Karpas-422 (cell line): ENCODE data around the gene OTUB2. TPM values are rescaled to one million over a fixed set of nuclear protein-coding genes. Genes with fewer than 3 reads are reported as not detected.
A peak's percentile ranks its signal among the peaks of the same experiment; 100 is the strongest.

ENCODE experiments used
- DNase-seq: peaks from one replicate; pipeline ENCODE4 v3.0.0-alpha.2; 2015
- H2AFZ ChIP-seq: fragments of 200-600 bp; sonication (generic); 2 replicates; pipeline ENCODE4 v1.6.1; 2014; ENCODE audit warnings: antibody characterized with exemption, low read length, mixed read lengths
- H3K27ac ChIP-seq: fragments of 200-600 bp; sonication (generic); 2 replicates; pipeline ENCODE4 v1.5.1; 2014; ENCODE audit warnings: mild to moderate bottlenecking, low read length, moderate library complexity
- H3K27me3 ChIP-seq: fragments of 200-600 bp; sonication (generic); 2 replicates; pipeline ENCODE4 v1.6.1; 2014; ENCODE audit warnings: low read length, mixed read lengths
- H3K36me3 ChIP-seq: fragments of 200-600 bp; sonication (generic); 2 replicates; pipeline ENCODE4 v1.6.1; 2014; ENCODE audit warnings: low read length, mixed read lengths; ENCODE audit not compliant: insufficient read depth
- H3K4me1 ChIP-seq: fragments of 200-600 bp; sonication (generic); 2 replicates; pipeline ENCODE4 v1.6.1; 2014; ENCODE audit warnings: mild to moderate bottlenecking, low read length, mixed read lengths
- H3K4me2 ChIP-seq: fragments of 200-600 bp; sonication (generic); 2 replicates; pipeline ENCODE4 v1.6.1; 2014; ENCODE audit warnings: low read length, low read depth, mild to moderate bottlenecking; ENCODE audit not compliant: poor library complexity, severe bottlenecking
- H3K4me3 ChIP-seq: fragments of 200-600 bp; sonication (generic); 2 replicates; pipeline ENCODE4 v1.5.1; 2014; ENCODE audit warnings: mild to moderate bottlenecking, antibody characterized with exemption, low read length, mixed read lengths
- H3K79me2 ChIP-seq: fragments of 200-600 bp; sonication (generic); 2 replicates; pipeline ENCODE4 v1.6.1; 2014; ENCODE audit warnings: mild to moderate bottlenecking, low read length, mixed read lengths
- H3K9ac ChIP-seq: fragments of 200-600 bp; sonication (generic); 2 replicates; pipeline ENCODE4 v1.6.0; 2014; ENCODE audit warnings: low read length
- H3K9me2 ChIP-seq: fragments of 200-600 bp; sonication (generic), shearing (Covaris generic); replicated peaks from 2 replicates; pipeline ENCODE4 v1.6.0; 2014; ENCODE audit warnings: mild to moderate bottlenecking, low read length, moderate library complexity; ENCODE audit not compliant: insufficient read depth
- H3K9me3 ChIP-seq: fragments of 300-700, 200-600 bp; sonication (generic); 2 replicates; pipeline ENCODE4 v1.6.1; 2014; ENCODE audit warnings: low read length, mixed read lengths
- H4K20me1 ChIP-seq: fragments of 200-600 bp; sonication (generic); 2 replicates; pipeline ENCODE4 v1.6.1; 2014; ENCODE audit warnings: mild to moderate bottlenecking, antibody characterized with exemption, low read length, low read depth; ENCODE audit not compliant: insufficient read depth
- total RNA-seq: library from RNA; depleted of rRNA; stranded (reverse); fragments of >200 nt; shearing (Covaris generic); gene quantifications from 2 replicates; pipeline ENCODE4 v1.2.3, GENCODE V29; 2014; ENCODE audit warnings: low replicate concordance

The OTUB2 gene
- total RNA-seq, 1 experiment from 2014 or later = not detected

- no peak overlapping the region for H3K27ac ChIP-seq
- H3K4me1 ChIP-seq = no peaks in the 10 kb centered on the region
- H3K9me2 ChIP-seq = no peaks in the 10 kb centered on the region
- H3K79me2 ChIP-seq = no peaks in the 10 kb centered on the region
- no peak overlapping the region for H3K4me3 ChIP-seq
- H3K27me3 ChIP-seq = no peaks in the 10 kb centered on the region
- H3K4me2 ChIP-seq = no peak overlapping the region
- no peak for DNase-seq
- no peak overlapping the region for H3K9ac ChIP-seq
- no peaks in the 10 kb centered on the region for H3K9me3 ChIP-seq
- no peaks in the 10 kb centered on the region for H3K36me3 ChIP-seq
- H2AFZ ChIP-seq = no peak overlapping the region
- H4K20me1 ChIP-seq = peaks cover 7% of the 10 kb centered on the region; the same call in 1 of the 2 replicates
Observed at GRCh38 chr14:93999573-93999972, 26.6 kb upstream of the OTUB2 start.

DNA sequence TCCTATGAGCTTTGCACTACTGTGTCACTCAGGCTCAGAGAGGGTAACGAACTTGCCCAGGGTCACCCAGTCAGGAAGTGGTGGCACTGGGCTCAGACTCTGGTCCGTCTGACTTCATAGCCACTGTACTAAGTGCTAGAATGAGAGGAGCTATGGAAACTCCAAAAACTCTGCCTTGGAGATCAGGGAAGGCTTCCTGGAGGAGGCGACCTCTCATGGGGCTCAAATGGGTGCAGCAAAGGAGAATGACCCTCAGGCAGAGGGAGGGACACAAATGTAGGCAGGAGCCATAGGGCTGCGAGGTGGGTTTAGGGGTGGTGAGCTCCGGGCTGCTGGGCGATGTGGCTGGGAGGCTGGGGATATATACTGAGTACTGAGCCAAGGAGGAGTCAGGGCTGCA is 25.9 kb upstream of the OTUB2 start:
- H3K9ac ChIP-seq = no peak overlapping the region

DNA sequence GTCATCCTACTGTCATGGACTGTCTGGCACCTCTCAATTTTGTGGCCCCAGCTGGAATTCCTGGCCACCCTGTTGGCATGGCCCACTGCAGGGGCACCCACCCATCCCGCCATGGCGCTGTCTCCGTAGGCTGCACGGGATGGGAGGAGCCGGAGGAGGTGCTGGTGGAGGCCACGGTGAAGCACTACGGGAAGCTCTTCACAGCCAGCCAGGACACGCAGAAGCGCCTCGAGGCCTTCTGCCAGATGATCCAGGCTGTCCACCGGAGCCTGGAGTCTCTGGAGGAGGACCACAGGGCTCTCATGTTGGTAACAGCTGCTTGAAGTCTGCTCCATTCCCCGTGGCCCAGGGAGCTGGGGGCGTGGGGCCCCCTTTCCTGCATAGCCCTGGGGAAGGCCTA is 25.1 kb upstream of the OTUB2 start:
- no peak overlapping the region for H3K4me3 ChIP-seq
- H3K9me2 ChIP-seq = no peaks in the 10 kb centered on the region
- peaks cover 12% of the 10 kb centered on the region; the same call in 1 of the 2 replicates for H4K20me1 ChIP-seq
- no peak overlapping the region for H3K27ac ChIP-seq
- H3K4me1 ChIP-seq = no peaks in the 10 kb centered on the region
- H3K9ac ChIP-seq = no peak overlapping the region
- DNase-seq = no peak
- no peak overlapping the region for H2AFZ ChIP-seq
- H3K36me3 ChIP-seq = no peaks in the 10 kb centered on the region
- H3K9me3 ChIP-seq = no peaks in the 10 kb centered on the region
- H3K27me3 ChIP-seq = no peaks in the 10 kb centered on the region
- H3K4me2 ChIP-seq = no peak overlapping the region
- no peaks in the 10 kb centered on the region for H3K79me2 ChIP-seq

More for the DNA sequence above, 25.9 kb upstream of the OTUB2 start:
- Histone ChIP-seq H3K4me3 (no peak overlapping the region), H3K4me1 (no peaks in the 10 kb centered on the region), H3K27ac (no peak overlapping the region), H3K27me3 (no peaks in the 10 kb centered on the region), H3K9me3 (no peaks in the 10 kb centered on the region), H3K36me3 (no peaks in the 10 kb centered on the region), H3K79me2 (no peaks in the 10 kb centered on the region), H3K4me2 (no peak overlapping the region), H4K20me1 (peaks cover 12% of the 10 kb centered on the region; the same call in 1 of the 2 replicates), H3K9me2 (no peaks in the 10 kb centered on the region), H2AFZ (no peak overlapping the region)
- DNase-seq = no peak

- Histone ChIP-seq H3K4me1 (no peaks in the 10 kb centered on the region), H3K9me2 (no peaks in the 10 kb centered on the region), H3K27ac (no peak overlapping the region), H3K4me3 (no peak overlapping the region), H4K20me1 (peaks cover 12% of the 10 kb centered on the region; the same call in 1 of the 2 replicates), H3K27me3 (no peaks in the 10 kb centered on the region), H3K4me2 (no peak overlapping the region), H3K9me3 (no peaks in the 10 kb centered on the region), H3K36me3 (no peaks in the 10 kb centered on the region), H3K9ac (no peak overlapping the region), H2AFZ (no peak overlapping the region), H3K79me2 (no peaks in the 10 kb centered on the region)
- peak; percentile 88 for DNase-seq
Observed at GRCh38 chr14:94001501-94002396, 24.4 kb upstream of the OTUB2 start.

GRCh38 chr14:94003397-94003796 is 22.7 kb upstream of the OTUB2 start:
- Histone ChIP-seq H3K36me3 (no peaks in the 10 kb centered on the region), H3K4me2 (no peak overlapping the region), H3K9me3 (no peaks in the 10 kb centered on the region), H3K27ac (no peak overlapping the region), H3K9me2 (no peaks in the 10 kb centered on the region), H3K9ac (no peak overlapping the region), H2AFZ (no peak overlapping the region), H3K79me2 (no peaks in the 10 kb centered on the region), H3K4me1 (no peaks in the 10 kb centered on the region), H4K20me1 (peaks cover 4% of the 10 kb centered on the region; the same call in 1 of the 2 replicates), H3K27me3 (no peaks in the 10 kb centered on the region), H3K4me3 (no peak overlapping the region)
- no peak for DNase-seq

GRCh38 chr14:94004015-94004414 is 22.1 kb upstream of the OTUB2 start:
- Histone ChIP-seq H3K4me2 (no peak overlapping the region), H3K9me3 (no peaks in the 10 kb centered on the region), H3K4me3 (no peak overlapping the region), H3K36me3 (no peaks in the 10 kb centered on the region), H3K9me2 (no peaks in the 10 kb centered on the region), H3K79me2 (no peaks in the 10 kb centered on the region), H3K27ac (no peak overlapping the region), H3K4me1 (no peaks in the 10 kb centered on the region), H2AFZ (no peak overlapping the region), H3K27me3 (no peaks in the 10 kb centered on the region), H4K20me1 (0 out of 2 replicates have a peak, but pooled peaks cover 4% of the 10 kb centered on the region), H3K9ac (no peak overlapping the region)
- no peak for DNase-seq

GRCh38 chr14:94005324-94006073 is 20.6 kb upstream of the OTUB2 start:
- no peaks in the 10 kb centered on the region for H3K27me3 ChIP-seq
- 0 out of 2 replicates have a peak, but pooled peaks cover 4% of the 10 kb centered on the region for H4K20me1 ChIP-seq
- H3K9me2 ChIP-seq = no peaks in the 10 kb centered on the region
- H3K36me3 ChIP-seq = no peaks in the 10 kb centered on the region
- no peak overlapping the region for H3K4me2 ChIP-seq
- no peaks in the 10 kb centered on the region for H3K4me1 ChIP-seq
- no peak overlapping the region for H3K27ac ChIP-seq
- no peak overlapping the region for H3K9ac ChIP-seq
- peak; percentile 83 for DNase-seq
- H3K4me3 ChIP-seq = no peak overlapping the region
- H2AFZ ChIP-seq = no peak overlapping the region
- no peaks in the 10 kb centered on the region for H3K9me3 ChIP-seq
- no peaks in the 10 kb centered on the region for H3K79me2 ChIP-seq

DNA sequence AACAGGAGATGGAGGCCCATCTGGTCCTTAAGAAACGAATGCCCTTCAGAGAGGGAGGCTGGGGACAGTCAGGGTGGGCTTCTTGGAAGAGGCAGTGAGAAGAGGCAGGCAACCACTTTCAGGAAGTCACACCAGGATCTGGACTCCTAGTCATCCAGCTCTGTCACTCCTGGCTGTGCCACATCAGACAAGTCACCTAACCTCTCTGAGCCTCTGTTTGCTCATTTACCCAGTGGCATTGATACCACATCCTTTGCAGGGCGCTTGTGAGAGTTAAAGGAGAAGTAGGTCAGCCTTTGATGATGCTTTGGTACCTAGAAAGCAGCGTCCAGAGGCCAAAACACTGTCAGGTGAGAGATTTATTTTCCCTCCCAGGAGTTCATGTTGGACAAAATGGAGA is 17.9 kb upstream of the OTUB2 start:
- Histone ChIP-seq H3K27me3 (no peaks in the 10 kb centered on the region), H3K4me3 (no peak overlapping the region), H3K9me2 (no peaks in the 10 kb centered on the region), H3K4me1 (no peaks in the 10 kb centered on the region), H3K27ac (no peak overlapping the region), H3K4me2 (no peak overlapping the region), H3K36me3 (no peaks in the 10 kb centered on the region), H2AFZ (no peak overlapping the region), H3K79me2 (no peaks in the 10 kb centered on the region), H3K9me3 (no peaks in the 10 kb centered on the region), H3K9ac (no peak overlapping the region), H4K20me1 (0 out of 2 replicates have a peak, but pooled peaks cover 4% of the 10 kb centered on the region)
- DNase-seq = no peak
